ENCODE measurements around the gene SH3YL1. TPM values are rescaled to one million over a fixed set of nuclear protein-coding genes. Genes with fewer than 3 reads are reported as not detected.

The SH3YL1 gene
- total and polyA plus RNA-seq, 9 donors: 28.8 to 45.2 (median 32.7) TPM

DNA sequence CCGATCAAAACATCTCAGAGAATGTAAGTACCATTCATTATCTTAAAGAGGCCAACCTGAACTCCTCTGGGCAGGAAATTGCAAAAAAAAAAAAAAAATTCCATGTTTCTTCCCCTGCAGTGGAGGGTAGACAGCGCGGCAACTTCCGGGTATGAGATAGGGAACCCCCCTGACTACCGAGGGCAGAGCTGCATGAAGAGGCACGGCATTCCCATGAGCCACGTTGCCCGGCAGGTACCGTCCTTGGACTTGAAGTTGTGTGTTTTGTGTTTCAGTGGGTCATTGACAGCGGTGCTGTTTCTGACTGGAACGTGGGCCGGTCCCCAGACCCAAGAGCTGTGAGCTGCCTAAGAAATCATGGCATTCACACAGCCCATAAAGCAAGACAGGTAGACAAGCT lies 8.1 kb upstream of the SH3YL1 start:
- H3K27ac ChIP-seq (ENCODE audit: low read length): no peak overlapping the region
- peaks cover 20% of the 10 kb centered on the region for H3K36me3 ChIP-seq (ENCODE audit: control insufficient read depth, insufficient read depth, low read length)
- H3K27me3 ChIP-seq (ENCODE audit: control insufficient read depth, insufficient read depth, low read length): no peaks in the 10 kb centered on the region
- H3K4me3 ChIP-seq (ENCODE audit: low read length): no peak overlapping the region
- H3K9me3 ChIP-seq (replicated peaks; ENCODE audit: control insufficient read depth, low read depth, low read length): no peaks in the 10 kb centered on the region
- H3K4me1 ChIP-seq (ENCODE audit: control insufficient read depth, insufficient read depth, low read length): no peaks in the 10 kb centered on the region
- DNase-seq: no peak
- 96% methylated on average over 5 of the region's 12 CpGs for WGBS (ENCODE audit: insufficient coverage)

DNA sequence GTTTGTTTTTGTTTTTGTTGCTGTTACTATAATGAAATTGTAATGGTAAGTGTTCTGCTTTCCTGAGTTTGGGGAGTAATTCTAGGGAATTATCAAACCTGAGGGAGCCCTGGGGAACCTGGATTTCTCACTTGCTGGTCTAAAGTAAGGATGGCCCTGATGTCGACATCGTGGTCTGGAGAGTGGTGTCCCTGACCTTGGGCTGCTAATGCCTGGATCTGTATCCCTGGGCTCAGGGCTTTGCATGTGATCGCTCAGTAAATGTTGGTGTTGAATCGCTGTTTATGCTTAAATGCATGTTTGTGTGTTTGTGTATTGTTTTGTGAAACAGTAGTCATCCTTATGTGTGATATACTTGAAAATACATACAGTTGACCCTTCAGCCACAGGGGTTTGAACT lies 7.0 kb upstream of the SH3YL1 start:
- Histone ChIP-seq H3K4me1 (ENCODE audit: control insufficient read depth, insufficient read depth, low read length) (no peaks in the 10 kb centered on the region), H3K36me3 (ENCODE audit: control insufficient read depth, insufficient read depth, low read length) (peaks cover 15% of the 10 kb centered on the region), H3K9me3 (replicated peaks; ENCODE audit: control insufficient read depth, low read depth, low read length) (no peaks in the 10 kb centered on the region), H3K27ac (ENCODE audit: low read length) (no peak overlapping the region), H3K27me3 (ENCODE audit: control insufficient read depth, insufficient read depth, low read length) (no peaks in the 10 kb centered on the region), H3K4me3 (ENCODE audit: low read length) (no peak overlapping the region)
- DNase-seq: no peak
- 94% methylated on average over 2 of the region's 4 CpGs for WGBS (ENCODE audit: insufficient coverage)

- Histone ChIP-seq H3K27me3 (ENCODE audit: control insufficient read depth, insufficient read depth, low read length) (no peaks in the 10 kb centered on the region), H3K4me3 (ENCODE audit: low read length) (no peak overlapping the region), H3K9me3 (replicated peaks; ENCODE audit: control insufficient read depth, low read depth, low read length) (no peaks in the 10 kb centered on the region), H3K4me1 (ENCODE audit: control insufficient read depth, insufficient read depth, low read length) (peaks cover 3% of the 10 kb centered on the region), H3K36me3 (ENCODE audit: control insufficient read depth, insufficient read depth, low read length) (peaks cover 13% of the 10 kb centered on the region), H3K27ac (ENCODE audit: low read length) (no peak overlapping the region)
- no peak for DNase-seq
- WGBS (ENCODE audit: insufficient coverage): no CpG with 5 or more reads among the region's 4 CpGs
These were observed 5.7 kb upstream of the SH3YL1 start for GRCh38 chr2:269356-270030.

- no peaks in the 10 kb centered on the region for H3K27me3 ChIP-seq (ENCODE audit: control insufficient read depth, insufficient read depth, low read length)
- no peak for DNase-seq
- no peaks in the 10 kb centered on the region for H3K9me3 ChIP-seq (replicated peaks; ENCODE audit: control insufficient read depth, low read depth, low read length)
- H3K36me3 ChIP-seq (ENCODE audit: control insufficient read depth, insufficient read depth, low read length): peaks cover 9% of the 10 kb centered on the region
- H3K4me3 ChIP-seq (ENCODE audit: low read length): no peak overlapping the region
- H3K27ac ChIP-seq (ENCODE audit: low read length): no peak overlapping the region
- H3K4me1 ChIP-seq (ENCODE audit: control insufficient read depth, insufficient read depth, low read length): peaks cover 9% of the 10 kb centered on the region
These were observed 4.5 kb upstream of the SH3YL1 start for GRCh38 chr2:268323-268722.

- WGBS (ENCODE audit: insufficient coverage): 0% methylated on average over 48 of the region's 73 CpGs
- Histone ChIP-seq H3K4me1 (ENCODE audit: control insufficient read depth, insufficient read depth, low read length) (peaks cover 13% of the 10 kb centered on the region), H3K4me3 (ENCODE audit: low read length) (peak within 1 kb of the TSS; percentile 96), H3K36me3 (ENCODE audit: control insufficient read depth, insufficient read depth, low read length) (peaks cover 6% of the 10 kb centered on the region), H3K27ac (ENCODE audit: low read length) (peak within 1 kb of the TSS; percentile 87), H3K9me3 (replicated peaks; ENCODE audit: control insufficient read depth, low read depth, low read length) (no peaks in the 10 kb centered on the region), H3K27me3 (ENCODE audit: control insufficient read depth, insufficient read depth, low read length) (no peaks in the 10 kb centered on the region)
- peak; percentile 97 for DNase-seq
These were observed 949 bp upstream of the SH3YL1 start, which contains the start of gene ACP1 for GRCh38 chr2:264493-265468. TSS of gene ACP1 (plus strand) at chr2:264947. CDS start at chr2:264965, 18 bp downstream.

DNA sequence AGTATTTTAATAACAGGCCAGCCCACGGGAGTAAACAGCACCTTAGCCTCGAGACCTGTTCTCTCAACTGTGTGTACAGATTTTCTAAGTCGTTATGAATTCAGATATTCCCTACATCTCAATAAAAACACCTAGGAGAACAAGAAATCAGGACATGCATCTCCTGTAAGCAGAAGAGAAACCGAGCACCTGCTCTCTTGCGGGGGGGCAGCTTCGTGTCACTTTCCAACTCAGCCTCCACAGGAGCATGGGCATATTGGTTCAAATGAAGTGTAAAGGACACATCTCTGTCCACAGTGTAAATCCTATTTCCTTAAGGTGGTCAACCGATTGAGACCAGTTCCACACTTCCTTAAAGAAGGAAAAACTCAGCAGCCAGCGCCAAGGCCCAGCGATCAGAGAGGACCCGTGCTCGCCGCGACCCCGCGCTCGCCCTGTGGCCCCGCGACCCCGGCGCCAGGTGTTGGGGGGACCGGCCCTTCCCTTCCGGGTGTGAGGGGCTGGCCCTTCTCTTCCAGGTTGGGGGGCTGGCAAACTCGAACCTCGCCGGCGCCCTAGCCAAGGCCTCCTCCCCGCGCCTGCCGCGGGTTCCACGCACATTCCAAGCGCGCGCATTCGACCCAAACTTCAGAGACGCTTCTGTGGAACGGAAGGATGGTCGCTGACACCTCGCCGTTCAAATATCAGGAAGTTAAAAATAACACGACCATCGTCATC lies 652 bp downstream of the SH3YL1 start:
- Histone ChIP-seq H3K36me3 (ENCODE audit: control insufficient read depth, insufficient read depth, low read length) (peaks cover 12% of the 10 kb centered on the region), H3K4me3 (ENCODE audit: low read length) (peak overlapping the region; percentile 96), H3K4me1 (ENCODE audit: control insufficient read depth, insufficient read depth, low read length) (peaks cover 13% of the 10 kb centered on the region), H3K27ac (ENCODE audit: low read length) (no peak overlapping the region), H3K9me3 (replicated peaks; ENCODE audit: control insufficient read depth, low read depth, low read length) (peaks cover 6% of the 10 kb centered on the region), H3K27me3 (ENCODE audit: control insufficient read depth, insufficient read depth, low read length) (no peaks in the 10 kb centered on the region)
- DNase-seq: peak; percentile 13
- WGBS (ENCODE audit: insufficient coverage): 25% methylated on average over 40 of the region's 42 CpGs

- no peaks in the 10 kb centered on the region for H3K27me3 ChIP-seq (ENCODE audit: control insufficient read depth, insufficient read depth, low read length)
- no peak for DNase-seq
- H3K9me3 ChIP-seq (replicated peaks; ENCODE audit: control insufficient read depth, low read depth, low read length): peaks cover 12% of the 10 kb centered on the region
- H3K27ac ChIP-seq (ENCODE audit: low read length): no peak overlapping the region
- H3K36me3 ChIP-seq (ENCODE audit: control insufficient read depth, insufficient read depth, low read length): peaks cover 12% of the 10 kb centered on the region
- peaks cover 13% of the 10 kb centered on the region for H3K4me1 ChIP-seq (ENCODE audit: control insufficient read depth, insufficient read depth, low read length)
- no peak overlapping the region for H3K4me3 ChIP-seq (ENCODE audit: low read length)
- WGBS (ENCODE audit: insufficient coverage): no CpG with 5 or more reads among the region's 3 CpGs
These were observed 1.7 kb downstream of the SH3YL1 start for GRCh38 chr2:262117-262516.

- no peaks in the 10 kb centered on the region for H3K27me3 ChIP-seq (ENCODE audit: control insufficient read depth, insufficient read depth, low read length)
- WGBS (ENCODE audit: insufficient coverage): 81% methylated on average over 6 of the region's 6 CpGs
- H3K27ac ChIP-seq (ENCODE audit: low read length): no peak overlapping the region
- H3K4me3 ChIP-seq (ENCODE audit: low read length): no peak overlapping the region
- DNase-seq: no peak
- H3K36me3 ChIP-seq (ENCODE audit: control insufficient read depth, insufficient read depth, low read length): peaks cover 12% of the 10 kb centered on the region
- H3K9me3 ChIP-seq (replicated peaks; ENCODE audit: control insufficient read depth, low read depth, low read length): peaks cover 12% of the 10 kb centered on the region
- H3K4me1 ChIP-seq (ENCODE audit: control insufficient read depth, insufficient read depth, low read length): peaks cover 11% of the 10 kb centered on the region
These were observed 3.2 kb downstream of the SH3YL1 start for GRCh38 chr2:260507-261161.

DNA sequence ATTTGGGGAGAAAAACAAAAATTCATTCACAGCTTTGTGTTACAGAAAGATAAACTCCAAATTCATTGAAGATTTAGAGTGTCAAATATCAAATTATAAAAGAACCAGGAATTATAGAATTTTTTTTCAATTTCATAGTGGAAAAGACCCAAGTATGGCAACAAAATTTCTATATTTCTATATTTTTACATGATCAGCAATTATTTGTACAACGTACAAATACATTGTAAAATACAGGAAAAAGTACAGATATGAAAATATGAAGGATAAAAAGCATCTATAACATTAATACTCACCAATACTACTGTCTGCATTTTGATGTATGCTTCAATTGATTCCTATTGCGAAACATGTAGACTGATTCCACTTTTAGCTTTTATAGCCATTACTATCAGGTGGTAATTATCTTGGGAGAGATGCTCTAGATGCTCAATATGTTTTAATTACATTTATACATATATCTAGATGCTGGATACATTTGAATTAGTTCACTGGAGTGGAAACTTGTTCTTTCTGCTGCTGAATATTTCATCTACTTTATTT lies 4.0 kb downstream of the SH3YL1 start:
- no peak for DNase-seq
- Histone ChIP-seq H3K27ac (ENCODE audit: low read length) (no peak overlapping the region), H3K9me3 (replicated peaks; ENCODE audit: control insufficient read depth, low read depth, low read length) (peaks cover 12% of the 10 kb centered on the region), H3K27me3 (ENCODE audit: control insufficient read depth, insufficient read depth, low read length) (no peaks in the 10 kb centered on the region), H3K36me3 (ENCODE audit: control insufficient read depth, insufficient read depth, low read length) (peaks cover 12% of the 10 kb centered on the region), H3K4me1 (ENCODE audit: control insufficient read depth, insufficient read depth, low read length) (peaks cover 9% of the 10 kb centered on the region), H3K4me3 (ENCODE audit: low read length) (no peak overlapping the region)
- WGBS (ENCODE audit: insufficient coverage): no CpG with 5 or more reads among the region's 2 CpGs
